Neural progenitor cell (in vitro differentiated cells): ENCODE results near the gene CLIC6. TPM values are rescaled to one million over a fixed set of nuclear protein-coding genes. Genes with fewer than 3 reads are reported as not detected.

Experiments
- DNase-seq: peaks from one replicate; pipeline ENCODE4 v3.0.0-alpha.2; 2016; ENCODE audit warnings: low spot score
- H2AFZ ChIP-seq: fragments of 200-600 bp; sonication (generic); replicated peaks from 2 replicates; pipeline ENCODE4 v1.6.1; 2016; ENCODE audit warnings: antibody characterized with exemption
- H3F3A ChIP-seq: fragments of 200-600 bp; sonication (generic); 2 replicates; pipeline ENCODE4 v1.6.1; 2016; ENCODE audit warnings: antibody characterized with exemption, low read depth
- H3K27ac ChIP-seq: fragments of 200-600 bp; sonication (generic); 2 replicates; pipeline ENCODE4 v1.5.1; 2016; ENCODE audit warnings: mild to moderate bottlenecking
- H3K27me3 ChIP-seq: fragments of 200-600 bp; sonication (generic); 2 replicates; pipeline ENCODE4 v1.6.1; 2016; ENCODE audit warnings: mild to moderate bottlenecking, moderate library complexity
- H3K36me3 ChIP-seq: fragments of 200-600 bp; sonication (generic); 2 replicates; pipeline ENCODE4 v1.5.1; 2016
- H3K4me1 ChIP-seq: fragments of 200-600 bp; sonication (generic); 2 replicates; pipeline ENCODE4 v1.6.1; 2016; ENCODE audit warnings: mixed run types
- H3K4me2 ChIP-seq: fragments of 200-600 bp; sonication (generic); 2 replicates; pipeline ENCODE4 v1.6.1; 2016
- H3K4me3 ChIP-seq: fragments of 200-600 bp; sonication (generic); 2 replicates; pipeline ENCODE4 v1.5.1; 2016
- H3K79me2 ChIP-seq: fragments of 200-600 bp; sonication (generic); 2 replicates; pipeline ENCODE4 v1.6.1; 2016; ENCODE audit warnings: low read depth
- H3K9ac ChIP-seq: fragments of 200-600 bp; sonication (generic); 2 replicates; pipeline ENCODE4 v1.6.1; 2016
- H3K9me3 ChIP-seq: fragments of 200-600 bp; sonication (generic); 2 replicates; pipeline ENCODE4 v1.5.1; 2016; ENCODE audit warnings: low read depth
- H4K20me1 ChIP-seq: fragments of 200-600 bp; sonication (generic); 2 replicates; pipeline ENCODE4 v1.6.1; 2016; ENCODE audit warnings: low read depth
- H3K27ac Mint-ChIP-seq: 3 replicates; pipeline ENCODE4 v1.8.0; 2021; ENCODE audit warnings: mixed read lengths
- H3K27me3 Mint-ChIP-seq: 2 replicates; pipeline ENCODE4 v1.8.0; 2022; ENCODE audit warnings: low read depth, mild to moderate bottlenecking, inconsistent platforms, moderate library complexity, mixed read lengths; ENCODE audit not compliant: insufficient read depth
- H3K36me3 Mint-ChIP-seq: 3 replicates; pipeline ENCODE4 v1.8.0; 2021; ENCODE audit warnings: mixed read lengths
- H3K4me1 Mint-ChIP-seq: 3 replicates; pipeline ENCODE4 v1.8.0; 2021; ENCODE audit warnings: mixed read lengths
- H3K4me3 Mint-ChIP-seq: 3 replicates; pipeline ENCODE4 v1.8.0; 2021; ENCODE audit warnings: mild to moderate bottlenecking, moderate library complexity, mixed read lengths
- H3K9me3 Mint-ChIP-seq: 3 replicates; pipeline ENCODE4 v1.8.0; 2020; ENCODE audit warnings: mixed read lengths
- EZH2 ChIP-seq: fragments of 200-600 bp; sonication (generic); IDR thresholded peaks from 2 replicates; pipeline ENCODE4 v1.6.1; 2017; ENCODE audit warnings: antibody characterized with exemption, mild to moderate bottlenecking, moderate library complexity
- EZH2phosphoT487 ChIP-seq: fragments of 200-600 bp; sonication (generic); IDR thresholded peaks from 2 replicates; pipeline ENCODE4 v1.6.1; 2017; ENCODE audit warnings: antibody characterized with exemption
- total RNA-seq: library from RNA; depleted of rRNA; stranded (reverse); fragments of >200 nt; gene quantifications from 2 replicates; pipeline ENCODE4 v1.2.3, GENCODE V29; 2015; ENCODE audit warnings: low replicate concordance
- TF ChIP-seq, protein P1 (sequence below): fragments of 200-600 bp; sonication (generic); IDR thresholded peaks from 2 replicates; pipeline ENCODE4 v1.5.1; 2017; ENCODE audit warnings: antibody characterized with exemption, mild to moderate bottlenecking

CLIC6 gene
- total RNA-seq, 1 donor from 2014 or later: 0.15 TPM

DNA sequence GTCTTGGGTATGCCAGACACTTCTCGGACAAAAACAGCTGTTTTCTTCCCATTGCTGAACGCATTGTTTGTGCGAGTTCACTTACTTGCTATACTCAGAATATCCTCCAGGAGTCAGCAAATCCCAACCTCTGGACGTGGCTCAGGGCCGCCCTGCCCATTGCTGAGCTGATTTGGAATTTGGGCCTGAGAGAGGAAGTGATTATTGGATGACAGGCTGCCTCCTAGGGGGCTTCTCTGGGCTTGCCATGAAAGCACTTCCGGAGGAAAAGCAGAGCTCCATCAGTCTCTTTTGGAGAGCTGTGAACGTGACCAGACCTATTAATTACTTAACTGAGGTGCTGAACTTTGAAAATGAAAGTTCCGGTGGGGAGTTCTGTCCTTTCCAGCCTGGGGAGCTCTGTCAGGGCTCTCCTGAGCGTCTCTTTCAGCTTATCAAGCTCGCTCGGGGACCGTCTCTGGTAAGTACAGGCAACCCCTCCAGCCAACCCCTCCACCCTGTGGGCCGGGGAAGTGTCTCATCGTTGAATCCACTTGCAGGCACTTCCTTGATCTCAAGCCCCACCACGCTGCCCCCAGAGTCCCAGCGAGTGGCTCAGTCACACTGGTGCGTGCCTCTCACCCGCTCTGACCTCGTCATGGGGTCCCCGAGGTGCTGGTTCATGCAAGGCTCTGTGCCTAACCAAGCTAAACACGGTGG lies 76.9 kb downstream of the CLIC6 start:
- peak overlapping the region; percentile 12 for H2AFZ ChIP-seq
- H3K4me1 Mint-ChIP-seq: peaks cover 4% of the 10 kb centered on the region
- no peak overlapping the region for H3K4me3 Mint-ChIP-seq
- no peaks in the 10 kb centered on the region for H3K9me3 Mint-ChIP-seq
- TF ChIP-seq EZH2 (no peak), EZH2phosphoT487 (no peak)
- TF ChIP-seq, protein P1, sequence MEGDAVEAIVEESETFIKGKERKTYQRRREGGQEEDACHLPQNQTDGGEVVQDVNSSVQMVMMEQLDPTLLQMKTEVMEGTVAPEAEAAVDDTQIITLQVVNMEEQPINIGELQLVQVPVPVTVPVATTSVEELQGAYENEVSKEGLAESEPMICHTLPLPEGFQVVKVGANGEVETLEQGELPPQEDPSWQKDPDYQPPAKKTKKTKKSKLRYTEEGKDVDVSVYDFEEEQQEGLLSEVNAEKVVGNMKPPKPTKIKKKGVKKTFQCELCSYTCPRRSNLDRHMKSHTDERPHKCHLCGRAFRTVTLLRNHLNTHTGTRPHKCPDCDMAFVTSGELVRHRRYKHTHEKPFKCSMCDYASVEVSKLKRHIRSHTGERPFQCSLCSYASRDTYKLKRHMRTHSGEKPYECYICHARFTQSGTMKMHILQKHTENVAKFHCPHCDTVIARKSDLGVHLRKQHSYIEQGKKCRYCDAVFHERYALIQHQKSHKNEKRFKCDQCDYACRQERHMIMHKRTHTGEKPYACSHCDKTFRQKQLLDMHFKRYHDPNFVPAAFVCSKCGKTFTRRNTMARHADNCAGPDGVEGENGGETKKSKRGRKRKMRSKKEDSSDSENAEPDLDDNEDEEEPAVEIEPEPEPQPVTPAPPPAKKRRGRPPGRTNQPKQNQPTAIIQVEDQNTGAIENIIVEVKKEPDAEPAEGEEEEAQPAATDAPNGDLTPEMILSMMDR: peak; percentile 92
- no peak overlapping the region for H3K4me3 ChIP-seq
- H3K36me3 ChIP-seq: no peaks in the 10 kb centered on the region
- H3K27ac ChIP-seq: no peak overlapping the region
- peak; percentile 89 for DNase-seq
- no peak overlapping the region for H3K27ac Mint-ChIP-seq
- no peak overlapping the region for H3K4me2 ChIP-seq
- no peaks in the 10 kb centered on the region for H3K79me2 ChIP-seq
- H3K27me3 Mint-ChIP-seq: peaks cover 6% of the 10 kb centered on the region
- no peaks in the 10 kb centered on the region for H4K20me1 ChIP-seq
- H3K27me3 ChIP-seq: no peaks in the 10 kb centered on the region
- no peaks in the 10 kb centered on the region for H3K36me3 Mint-ChIP-seq
- H3F3A ChIP-seq: no peaks in the 10 kb centered on the region
- no peaks in the 10 kb centered on the region for H3K9me3 ChIP-seq
- H3K9ac ChIP-seq: no peak overlapping the region
- no peaks in the 10 kb centered on the region for H3K4me1 ChIP-seq

DNA sequence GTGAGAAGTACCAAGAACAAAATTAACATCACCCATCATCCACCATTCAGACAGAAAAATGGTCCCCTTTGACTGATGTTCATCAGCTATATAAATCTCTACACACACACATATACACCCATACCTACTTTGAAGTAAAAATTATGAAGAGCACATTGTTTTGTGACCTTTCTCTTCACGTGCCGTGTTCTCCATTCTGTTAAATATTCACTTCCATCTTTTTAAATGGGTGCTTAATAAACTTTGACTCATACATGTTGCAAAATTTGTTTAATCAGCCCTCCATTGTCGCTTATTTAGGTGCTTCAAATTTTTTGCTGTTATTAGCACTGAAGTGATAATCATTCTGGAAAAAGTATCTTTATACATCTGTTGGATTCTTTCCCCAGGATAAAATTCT lies 80.1 kb downstream of the CLIC6 start:
- DNase-seq: no peak
- H2AFZ ChIP-seq: no peak overlapping the region
- H3K9ac ChIP-seq: no peak overlapping the region
- H3K27ac ChIP-seq: no peak overlapping the region
- no peaks in the 10 kb centered on the region for H3K9me3 ChIP-seq
- H3K27me3 ChIP-seq: no peaks in the 10 kb centered on the region
- Mint-ChIP-seq H3K4me3 (no peak overlapping the region), H3K27ac (no peak overlapping the region), H3K9me3 (no peaks in the 10 kb centered on the region), H3K36me3 (no peaks in the 10 kb centered on the region), H3K4me1 (peaks cover 4% of the 10 kb centered on the region), H3K27me3 (peaks cover 3% of the 10 kb centered on the region)
- H3K79me2 ChIP-seq: no peaks in the 10 kb centered on the region
- H4K20me1 ChIP-seq: no peaks in the 10 kb centered on the region
- no peaks in the 10 kb centered on the region for H3F3A ChIP-seq
- TF ChIP-seq EZH2 (no peak), EZH2phosphoT487 (no peak)
- TF ChIP-seq, protein P1: no peak
- H3K4me1 ChIP-seq: no peaks in the 10 kb centered on the region
- H3K36me3 ChIP-seq: no peaks in the 10 kb centered on the region
- no peak overlapping the region for H3K4me2 ChIP-seq
- H3K4me3 ChIP-seq: no peak overlapping the region

DNA sequence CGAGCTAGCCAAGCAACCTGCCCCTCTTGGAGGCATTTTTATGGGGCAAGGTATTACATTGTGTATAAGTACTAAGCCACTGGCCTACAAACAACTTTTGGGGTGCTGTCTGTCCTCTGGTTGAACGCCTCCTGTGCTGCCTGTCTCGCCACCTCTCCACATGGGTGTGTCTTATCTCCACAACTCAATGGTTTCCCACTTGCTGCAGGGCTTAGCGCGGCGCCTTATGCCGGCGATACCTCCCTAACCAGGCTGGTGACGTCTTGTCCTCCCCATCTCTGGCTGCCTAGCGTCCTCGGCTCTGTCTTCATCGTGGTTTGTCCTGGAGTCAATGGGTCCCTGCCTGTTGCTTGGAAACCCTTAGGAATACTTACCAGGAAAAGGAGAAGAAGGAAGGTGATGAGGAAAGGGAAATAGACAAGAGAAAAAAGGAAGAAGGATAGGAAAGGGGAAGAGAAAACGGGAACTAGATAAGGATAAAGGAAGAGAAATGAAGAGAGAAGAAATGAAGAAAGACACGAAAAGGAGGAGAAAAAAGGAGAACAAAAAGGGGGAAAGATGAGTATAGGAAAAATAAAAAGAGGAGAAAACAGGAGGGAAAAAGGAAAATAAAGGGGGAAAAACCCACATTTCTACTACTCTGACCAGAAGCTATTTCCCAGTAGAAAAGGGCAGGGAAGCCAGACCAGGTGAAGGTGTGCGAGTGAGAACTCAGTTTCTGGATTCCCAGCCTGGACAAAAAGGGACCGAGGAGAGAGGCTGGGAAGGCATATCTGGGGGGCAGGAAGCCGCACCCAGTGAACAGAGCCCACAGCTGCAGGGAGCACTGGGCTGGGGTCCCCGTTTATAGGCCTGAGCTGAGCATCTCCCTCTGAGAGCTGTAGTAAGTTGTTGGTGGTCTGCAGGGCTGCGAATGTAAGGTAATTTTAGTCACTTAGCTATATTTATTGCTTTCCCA lies 86.2 kb downstream of the CLIC6 start:
- H3K9me3 ChIP-seq: no peaks in the 10 kb centered on the region
- no peak overlapping the region for H3K9ac ChIP-seq
- DNase-seq: no peak
- H3K27me3 ChIP-seq: no peaks in the 10 kb centered on the region
- H3K79me2 ChIP-seq: no peaks in the 10 kb centered on the region
- H3K4me1 Mint-ChIP-seq: no peaks in the 10 kb centered on the region
- H3K36me3 ChIP-seq: no peaks in the 10 kb centered on the region
- H3K27me3 Mint-ChIP-seq: no peaks in the 10 kb centered on the region
- no peak overlapping the region for H3K4me3 ChIP-seq
- no peaks in the 10 kb centered on the region for H3K9me3 Mint-ChIP-seq
- no peaks in the 10 kb centered on the region for H3F3A ChIP-seq
- H3K4me3 Mint-ChIP-seq: no peak overlapping the region
- TF ChIP-seq EZH2: no peak
- TF ChIP-seq, protein P1: no peak
- TF ChIP-seq EZH2phosphoT487: no peak
- no peaks in the 10 kb centered on the region for H3K36me3 Mint-ChIP-seq
- H2AFZ ChIP-seq: no peak overlapping the region
- no peaks in the 10 kb centered on the region for H3K4me1 ChIP-seq
- H3K4me2 ChIP-seq: no peak overlapping the region
- H3K27ac ChIP-seq: no peak overlapping the region
- no peak overlapping the region for H3K27ac Mint-ChIP-seq
- H4K20me1 ChIP-seq: no peaks in the 10 kb centered on the region
